Brain microvascular endothelial cell (primary cell): ENCODE results near the gene TET1.

Experiments used
- DNase-seq: peaks from one replicate; pipeline ENCODE4 v3.0.0-alpha.2; 2020
- H3K27ac ChIP-seq: fragments of 250-450 bp; sonication (Bioruptor Pico); 2 replicates; pipeline ENCODE4 v1.5.1; 2020; ENCODE audit warnings: mild to moderate bottlenecking, moderate library complexity
- H3K27me3 ChIP-seq: fragments of 250-450 bp; sonication (Bioruptor Pico); replicated peaks from 2 replicates; pipeline ENCODE4 v1.5.1; 2020; ENCODE audit warnings: mild to moderate bottlenecking
- H3K36me3 ChIP-seq: fragments of 250-450 bp; sonication (Bioruptor Pico); replicated peaks from 2 replicates; pipeline ENCODE4 v1.5.1; 2020; ENCODE audit warnings: mild to moderate bottlenecking
- H3K4me3 ChIP-seq: 2 replicates; pipeline ENCODE4 v1.5.1; 2011; ENCODE audit warnings: low read depth, mild to moderate bottlenecking, control low read depth, low read length, moderate library complexity
- in situ Hi-C: cut with HindIII; loops from 2 replicates; pipeline ENCODE4 v1.10.0; 2017; ENCODE audit warnings: low sequenced_read_pairs, low pct_ligation_motif_present
- TF ChIP-seq, protein P1 (sequence below): IDR thresholded peaks from 2 replicates; pipeline ENCODE4 v1.5.1; 2011; ENCODE audit warnings: low read depth, mild to moderate bottlenecking, moderate library complexity, low read length, control low read depth, inconsistent platforms; ENCODE audit errors: missing control alignments

TET1 gene

DNA sequence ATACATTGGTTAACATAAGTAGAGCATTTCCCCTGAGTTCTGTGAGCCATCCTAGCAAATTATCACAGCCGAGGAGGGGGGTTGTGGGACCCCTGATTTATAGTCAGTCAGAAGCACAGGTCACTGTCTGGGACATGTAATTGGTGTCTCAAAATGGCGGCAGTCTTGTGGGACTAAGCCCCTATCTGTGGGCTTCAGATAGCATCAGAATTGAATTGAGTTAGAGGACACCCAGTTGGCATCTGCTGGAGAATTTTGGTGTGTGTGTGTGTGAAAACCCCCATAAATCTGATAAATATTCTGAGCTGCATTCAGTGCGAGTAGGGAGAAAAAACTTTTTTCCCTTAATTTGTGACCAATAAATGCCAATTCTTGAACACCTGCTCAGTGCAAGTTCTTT is 6.5 kb upstream of the TET1 start:
- Histone ChIP-seq H3K36me3 (no peaks in the 10 kb centered on the region), H3K27ac (no peak overlapping the region), H3K4me3 (no peak overlapping the region), H3K27me3 (no peaks in the 10 kb centered on the region)
- in situ Hi-C loops: no loop called here
- TF ChIP-seq, protein P1, sequence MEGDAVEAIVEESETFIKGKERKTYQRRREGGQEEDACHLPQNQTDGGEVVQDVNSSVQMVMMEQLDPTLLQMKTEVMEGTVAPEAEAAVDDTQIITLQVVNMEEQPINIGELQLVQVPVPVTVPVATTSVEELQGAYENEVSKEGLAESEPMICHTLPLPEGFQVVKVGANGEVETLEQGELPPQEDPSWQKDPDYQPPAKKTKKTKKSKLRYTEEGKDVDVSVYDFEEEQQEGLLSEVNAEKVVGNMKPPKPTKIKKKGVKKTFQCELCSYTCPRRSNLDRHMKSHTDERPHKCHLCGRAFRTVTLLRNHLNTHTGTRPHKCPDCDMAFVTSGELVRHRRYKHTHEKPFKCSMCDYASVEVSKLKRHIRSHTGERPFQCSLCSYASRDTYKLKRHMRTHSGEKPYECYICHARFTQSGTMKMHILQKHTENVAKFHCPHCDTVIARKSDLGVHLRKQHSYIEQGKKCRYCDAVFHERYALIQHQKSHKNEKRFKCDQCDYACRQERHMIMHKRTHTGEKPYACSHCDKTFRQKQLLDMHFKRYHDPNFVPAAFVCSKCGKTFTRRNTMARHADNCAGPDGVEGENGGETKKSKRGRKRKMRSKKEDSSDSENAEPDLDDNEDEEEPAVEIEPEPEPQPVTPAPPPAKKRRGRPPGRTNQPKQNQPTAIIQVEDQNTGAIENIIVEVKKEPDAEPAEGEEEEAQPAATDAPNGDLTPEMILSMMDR: no peak
- no peak for DNase-seq

DNA sequence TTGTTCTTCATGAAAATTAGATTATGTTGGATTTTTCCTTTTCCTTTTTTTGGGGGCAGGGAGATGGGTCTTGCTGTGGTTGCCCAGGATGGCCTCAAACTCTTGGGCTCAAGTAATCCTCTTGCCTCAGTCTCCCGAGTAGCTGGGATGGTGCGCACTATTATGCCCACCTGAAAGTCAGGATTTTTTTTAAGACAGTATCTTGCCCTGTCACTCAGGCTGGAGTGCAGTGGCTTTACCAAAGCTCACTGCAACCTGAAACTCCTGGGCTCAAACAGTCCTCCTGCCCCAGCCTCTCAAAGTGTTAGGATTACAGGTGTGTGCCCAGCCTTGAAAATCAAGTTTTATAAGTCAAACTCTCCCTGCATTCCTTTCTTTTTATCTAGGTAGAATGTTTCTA is 1.7 kb upstream of the TET1 start:
- DNase-seq: no peak
- in situ Hi-C loops: no loop called here

DNA sequence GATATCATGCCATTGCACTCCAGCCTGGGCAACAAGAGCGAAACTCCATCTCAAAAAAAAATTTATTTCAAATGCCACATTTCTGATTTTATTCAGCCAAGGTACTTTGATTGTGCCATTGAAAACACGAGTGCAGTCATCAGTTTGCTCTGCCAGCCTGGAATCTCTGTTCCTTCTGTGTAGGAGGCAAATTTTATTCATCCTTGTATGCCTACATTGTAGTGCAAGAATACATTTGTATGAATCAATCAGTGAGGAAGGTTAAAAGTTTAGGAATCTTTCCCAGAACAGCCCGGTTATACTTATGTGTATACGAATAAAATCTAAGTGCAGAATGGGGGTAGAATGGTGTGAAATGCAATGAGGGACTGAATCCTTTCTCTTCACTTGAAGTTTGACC is 886 bp upstream of the TET1 start:
- in situ Hi-C loops: no loop called here

More for the DNA sequence above, 1.7 kb upstream of the TET1 start:
- Histone ChIP-seq H3K27me3 (no peaks in the 10 kb centered on the region), H3K36me3 (no peaks in the 10 kb centered on the region), H3K27ac (no peak overlapping the region), H3K4me3 (no peak overlapping the region)
- TF ChIP-seq, protein P1: no peak

DNA sequence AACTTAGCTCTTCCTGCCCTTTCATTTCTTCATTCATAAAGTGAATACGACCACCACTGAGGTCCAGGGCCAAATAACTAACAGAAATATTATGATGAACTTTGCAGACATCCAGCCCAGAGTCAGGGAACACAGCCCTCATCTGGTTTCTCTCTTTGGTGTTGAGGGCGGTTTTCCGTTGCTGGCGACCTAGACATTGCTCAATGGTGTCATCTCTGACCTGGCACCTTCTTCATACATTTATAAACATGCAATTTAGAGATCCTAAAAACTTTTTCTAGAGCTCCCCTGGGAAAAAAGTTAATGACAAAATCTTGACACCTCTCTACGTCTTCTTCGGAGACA is 324 bp upstream of the TET1 start:
- in situ Hi-C loops: no loop called here
- H3K4me3 ChIP-seq: peak overlapping the region; percentile 75
- DNase-seq: no peak
- TF ChIP-seq, protein P1: no peak
- H3K27me3 ChIP-seq: no peaks in the 10 kb centered on the region
- H3K27ac ChIP-seq: no peak overlapping the region
- H3K36me3 ChIP-seq: no peaks in the 10 kb centered on the region

More for the DNA sequence above, 886 bp upstream of the TET1 start:
- Histone ChIP-seq H3K36me3 (no peaks in the 10 kb centered on the region), H3K27me3 (no peaks in the 10 kb centered on the region), H3K4me3 (no peak overlapping the region), H3K27ac (no peak overlapping the region)
- DNase-seq: no peak
- TF ChIP-seq, protein P1: no peak

DNA sequence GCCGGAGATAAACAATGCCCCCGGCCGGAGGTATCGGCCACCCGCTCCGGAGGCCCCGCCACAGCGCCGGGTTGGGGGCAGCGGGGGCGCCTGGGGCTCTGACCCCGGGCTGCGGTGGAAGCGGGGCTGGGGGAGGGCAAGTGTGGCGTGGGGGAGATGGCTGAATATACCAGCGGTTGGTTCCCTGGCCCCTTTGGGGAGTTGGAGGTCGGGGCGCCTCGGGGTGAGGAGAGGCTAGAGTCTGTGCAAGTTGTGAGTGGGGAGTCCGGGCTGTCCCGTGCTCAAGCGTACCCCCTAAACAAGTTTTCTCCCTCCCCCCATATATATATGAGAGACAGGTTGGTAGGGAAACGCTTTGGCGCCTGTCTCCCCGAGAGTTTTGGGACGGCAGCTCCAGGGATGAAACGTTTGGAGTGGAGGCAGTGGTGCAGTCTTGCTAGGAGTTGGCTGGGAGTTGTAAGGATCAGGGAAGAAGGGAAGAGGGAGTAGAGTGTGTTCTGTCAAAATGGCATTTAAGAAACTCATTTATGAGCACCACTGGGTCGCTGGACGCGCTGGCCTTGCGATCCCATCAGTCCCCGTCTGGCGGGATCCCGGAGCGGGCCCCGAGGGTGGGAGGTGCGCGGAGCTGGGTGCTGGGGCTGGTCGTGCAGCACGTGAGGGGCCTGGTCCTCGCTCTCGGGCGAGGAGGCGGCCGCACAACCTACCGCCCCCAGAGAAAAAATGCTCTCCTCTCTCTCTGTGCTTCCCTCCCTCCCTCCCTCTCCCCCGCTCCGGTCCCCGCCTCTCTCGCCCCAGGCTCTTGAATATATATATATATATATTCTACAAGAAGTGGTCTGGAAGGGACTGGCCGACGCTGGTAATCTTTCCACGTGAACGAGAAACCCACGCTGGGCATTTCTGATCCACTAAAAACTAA is 1.1 kb downstream of the TET1 start:
- TF ChIP-seq, protein P1: no peak
- in situ Hi-C loops: no loop called here
- Histone ChIP-seq H3K36me3 (no peaks in the 10 kb centered on the region), H3K27ac (no peak overlapping the region), H3K4me3 (peak overlapping the region; percentile 75), H3K27me3 (no peaks in the 10 kb centered on the region)
- no peak for DNase-seq
